Stimulated activated CD8-positive, alpha-beta memory T cell treated with anti-CD3 and anti-CD28 coated beads, Interleukin-4, amount 100 ng/mL, for 24 hours (primary cell): ENCODE results near the gene CFAP251.

ENCODE experiments used
- DNase-seq: peaks from one replicate; pipeline ENCODE4 v3.0.0-alpha.2; 2020; ENCODE audit warnings: low read depth

Gene CFAP251

DNA sequence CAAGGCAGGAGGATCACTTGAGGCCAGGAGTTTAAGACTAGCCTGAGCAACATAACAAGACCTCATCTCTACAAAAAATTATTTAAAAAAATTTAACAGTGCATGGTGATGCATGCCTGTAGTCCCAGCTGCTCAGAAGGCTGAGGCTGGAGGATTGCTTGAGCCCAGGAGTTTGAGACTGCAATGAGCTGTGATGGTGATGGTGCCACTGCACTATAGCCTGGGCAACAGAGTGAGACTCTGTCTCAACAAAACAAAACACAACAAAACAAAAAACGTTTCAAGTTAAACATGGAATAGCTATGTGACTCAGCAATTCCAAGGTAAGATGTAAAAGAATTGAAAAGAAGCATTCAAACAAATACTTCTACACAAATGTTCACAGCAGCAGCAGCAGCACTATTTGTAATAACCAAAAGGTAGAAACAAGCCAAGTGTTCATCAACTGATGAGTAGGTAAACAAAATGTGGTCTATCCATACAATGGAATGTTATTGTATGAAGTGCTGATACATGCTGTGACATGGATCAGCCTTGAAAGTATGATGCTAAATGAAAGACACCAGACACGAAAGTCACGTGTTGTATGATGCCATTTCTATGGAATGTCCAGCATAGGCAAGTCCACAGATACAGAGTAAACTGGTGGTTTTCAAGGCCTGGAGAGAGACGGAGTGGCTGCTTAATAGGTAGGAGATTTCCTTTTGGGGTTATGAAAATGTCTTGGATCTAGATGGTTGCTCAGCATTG is 31.4 kb downstream of the CFAP251 start:
- no peak for DNase-seq

DNA sequence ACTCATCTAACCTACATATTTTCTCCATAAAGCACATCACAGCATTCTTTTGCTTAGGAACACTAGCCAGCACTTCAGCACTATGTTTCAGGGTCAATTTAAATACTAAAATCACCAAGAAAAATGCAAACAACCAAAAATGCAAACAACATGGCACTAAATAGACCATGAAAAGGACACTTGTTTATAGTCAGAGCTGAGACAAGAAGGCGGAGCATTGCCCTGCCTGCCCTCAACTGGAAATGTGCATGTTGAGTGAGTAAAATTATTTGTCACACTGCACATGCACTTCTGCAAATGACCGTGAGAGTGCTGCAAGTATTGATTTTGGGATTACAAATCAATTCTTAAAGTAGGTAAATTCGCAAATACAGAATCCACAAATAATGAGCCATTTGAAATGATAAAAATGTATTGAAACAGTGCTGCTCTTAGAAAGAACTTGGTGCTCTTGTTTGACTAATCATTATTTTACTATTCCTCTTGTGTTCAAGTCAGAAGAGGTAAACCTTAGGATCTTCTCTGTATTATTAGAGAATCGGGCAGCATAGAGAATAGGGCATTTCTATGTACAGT is 34.8 kb downstream of the CFAP251 start:
- no peak for DNase-seq

DNA sequence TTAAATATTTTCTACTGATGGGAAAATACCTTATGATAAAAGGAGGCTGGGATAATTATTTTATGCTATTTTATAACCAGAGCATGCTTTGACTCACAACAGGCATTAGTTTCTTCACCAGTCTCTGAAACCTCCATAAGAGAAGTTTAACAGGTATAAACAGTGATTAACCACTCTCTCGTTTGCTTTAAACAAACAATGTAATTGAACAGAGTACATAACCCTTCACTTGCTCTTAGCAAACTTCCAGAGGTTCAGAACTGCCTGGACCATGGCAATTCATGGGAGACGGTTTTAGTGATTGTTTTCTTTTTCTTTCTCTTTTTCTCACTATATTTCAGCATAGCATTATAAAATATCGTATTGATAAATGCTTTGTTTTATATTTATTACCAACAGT is 35.3 kb downstream of the CFAP251 start:
- no peak for DNase-seq

DNA sequence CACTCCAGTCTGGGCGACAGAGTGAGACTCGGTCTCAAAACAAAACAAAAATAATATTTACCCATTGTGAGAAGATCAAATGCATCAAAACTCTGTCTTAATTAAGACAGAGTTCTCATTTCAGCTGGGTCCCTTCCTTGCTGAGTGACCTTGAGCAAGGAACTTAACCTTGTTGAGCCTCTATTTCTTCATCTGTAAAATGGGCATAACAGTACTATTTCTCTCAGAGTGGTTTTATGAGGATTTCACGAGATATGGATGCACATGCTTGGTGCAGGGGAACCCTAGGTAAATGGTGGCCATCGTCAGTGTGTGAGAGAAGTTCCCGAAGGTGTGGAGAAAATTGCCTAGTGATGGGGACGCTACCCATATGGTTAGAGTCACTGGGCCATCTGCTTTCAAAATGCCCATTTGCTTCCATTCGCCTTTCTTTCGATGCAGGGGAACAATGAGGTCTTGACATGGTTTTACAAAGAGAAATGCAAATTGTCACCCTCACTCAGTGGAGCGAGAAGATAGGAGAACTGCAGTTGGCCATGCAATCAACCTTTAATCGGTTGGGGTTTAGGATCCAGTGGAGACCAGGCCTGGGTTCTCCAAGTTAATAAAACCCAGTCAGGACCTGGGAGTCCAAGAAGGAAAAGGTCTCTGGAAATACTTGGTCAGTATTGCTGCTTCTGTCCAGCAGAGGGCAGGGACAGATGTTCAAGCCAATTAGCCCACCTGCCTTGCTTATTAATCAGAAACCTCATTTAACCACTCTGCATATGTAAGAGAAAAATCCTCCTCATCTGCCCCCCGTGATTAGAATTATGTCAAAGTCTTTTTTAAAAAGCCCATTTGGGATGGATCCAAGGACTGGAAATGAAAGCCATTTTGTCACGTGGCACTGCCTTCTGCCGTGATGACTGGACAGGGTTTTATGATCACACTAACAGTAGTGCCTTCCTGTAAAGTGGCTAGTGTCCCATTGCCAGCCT is 37.2 kb downstream of the CFAP251 start:
- no peak for DNase-seq

DNA sequence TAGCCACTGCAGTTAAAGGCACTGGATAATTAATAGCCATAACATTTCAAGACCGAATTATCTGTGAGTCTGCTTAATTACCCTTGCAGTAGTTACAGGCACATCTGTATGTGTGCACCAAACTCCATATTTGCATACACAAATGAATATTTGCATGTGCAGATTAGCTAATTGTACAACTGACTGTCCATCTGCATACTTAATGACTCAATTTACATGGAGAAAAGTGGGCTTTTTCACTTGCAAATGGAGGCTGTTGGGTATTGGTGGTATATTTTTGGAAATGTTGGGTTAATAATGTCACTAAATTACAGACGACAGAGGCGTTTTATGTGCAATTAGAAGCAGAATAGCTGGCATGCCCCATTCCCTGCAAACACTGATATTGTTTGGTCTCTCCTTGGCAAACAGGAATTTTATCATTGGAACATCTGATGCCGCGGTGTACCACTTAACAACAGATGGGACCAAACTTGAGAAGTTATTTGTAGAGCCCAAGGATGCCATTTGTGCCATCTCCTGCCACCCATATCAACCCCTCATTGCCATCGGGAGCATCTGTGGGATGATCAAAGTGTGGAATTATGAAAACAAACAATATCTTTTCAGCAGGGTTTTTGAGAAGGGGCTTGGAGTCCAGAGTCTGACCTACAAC is 39.6 kb downstream of the CFAP251 start:
- DNase-seq: no peak

DNA sequence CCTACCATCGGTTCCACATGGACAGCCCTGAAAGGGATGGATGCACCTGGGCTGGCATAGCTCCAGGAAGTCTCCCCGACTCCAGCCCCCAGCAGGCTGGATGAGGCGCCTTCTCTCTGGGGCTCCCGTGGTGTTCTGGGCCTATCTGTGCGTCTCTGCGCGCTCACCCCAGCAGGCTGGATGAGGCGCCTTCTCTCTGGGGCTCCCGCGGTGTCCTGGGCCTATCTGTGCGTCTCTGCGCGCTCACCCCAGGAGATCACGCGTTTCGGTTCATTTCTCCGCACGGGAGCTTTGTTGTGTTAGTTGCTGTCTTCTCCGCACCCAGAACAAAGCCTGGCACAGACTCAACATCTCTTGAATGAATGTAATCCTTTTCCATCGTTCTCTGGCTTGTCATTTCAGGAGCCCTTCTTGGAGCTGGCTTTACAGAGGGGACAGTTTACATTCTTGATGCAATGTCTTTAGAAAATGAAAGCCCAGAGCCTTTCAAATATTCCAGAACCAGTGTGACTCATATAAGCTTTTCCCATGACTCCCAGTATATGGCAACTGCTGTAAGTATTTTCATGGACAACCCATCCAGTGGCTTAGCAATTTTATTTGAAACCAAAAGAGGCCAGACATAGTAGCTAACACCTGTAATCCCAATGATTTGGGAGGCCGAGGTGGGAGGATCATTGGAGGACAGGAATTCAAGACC is 40.3 kb downstream of the CFAP251 start:
- no peak for DNase-seq

DNA sequence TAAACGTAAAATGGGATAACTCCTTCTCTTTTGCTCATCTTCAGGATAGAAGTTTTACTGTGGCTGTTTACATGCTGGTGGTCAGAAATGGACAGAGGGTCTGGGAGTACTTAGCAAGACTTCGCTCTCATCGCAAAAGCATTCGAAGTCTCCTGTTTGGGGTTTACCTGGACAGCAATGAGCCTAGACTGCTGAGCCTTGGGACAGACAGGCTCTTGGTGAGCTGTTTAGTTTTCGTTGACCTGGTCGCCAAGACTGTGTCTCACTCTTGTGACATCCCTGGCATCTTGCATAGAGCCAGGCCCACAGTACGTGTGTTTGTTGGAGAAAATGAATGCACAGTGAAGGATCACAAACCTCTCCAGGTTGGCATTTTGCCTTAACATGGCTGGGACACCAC is 42.1 kb downstream of the CFAP251 start:
- DNase-seq: no peak

DNA sequence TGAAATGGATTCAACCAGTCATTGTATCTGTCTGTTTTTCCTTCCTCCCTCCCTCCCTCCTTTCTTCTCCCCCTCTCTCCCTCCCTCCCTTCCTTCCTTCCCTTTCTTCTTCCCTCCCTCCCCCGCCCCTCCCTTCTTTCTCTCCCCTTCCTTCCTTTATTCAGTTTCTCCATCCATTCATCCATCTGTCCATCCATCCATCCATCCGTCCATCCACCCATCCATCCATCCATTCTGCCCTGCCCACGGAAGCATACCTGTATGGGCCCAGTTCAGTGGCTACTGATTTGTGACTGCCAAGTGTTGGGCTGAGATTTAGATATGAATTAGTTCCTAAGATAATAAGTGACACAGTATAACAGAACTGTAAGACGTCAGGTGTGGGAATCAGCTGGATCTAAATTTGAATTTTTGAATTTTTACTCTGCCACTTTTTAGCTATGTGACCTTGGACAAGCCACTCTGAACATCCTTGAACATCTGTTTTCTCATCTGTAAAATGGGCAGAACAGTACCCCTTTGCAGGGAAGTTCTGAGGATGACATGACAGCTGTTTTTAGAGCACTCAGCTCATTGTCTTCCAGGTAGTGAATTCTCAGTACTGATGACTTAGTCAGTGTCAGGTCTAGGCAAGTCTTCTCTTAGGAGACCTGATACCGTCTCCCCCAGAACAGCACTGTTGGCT is 42.9 kb downstream of the CFAP251 start:
- DNase-seq: no peak

DNA sequence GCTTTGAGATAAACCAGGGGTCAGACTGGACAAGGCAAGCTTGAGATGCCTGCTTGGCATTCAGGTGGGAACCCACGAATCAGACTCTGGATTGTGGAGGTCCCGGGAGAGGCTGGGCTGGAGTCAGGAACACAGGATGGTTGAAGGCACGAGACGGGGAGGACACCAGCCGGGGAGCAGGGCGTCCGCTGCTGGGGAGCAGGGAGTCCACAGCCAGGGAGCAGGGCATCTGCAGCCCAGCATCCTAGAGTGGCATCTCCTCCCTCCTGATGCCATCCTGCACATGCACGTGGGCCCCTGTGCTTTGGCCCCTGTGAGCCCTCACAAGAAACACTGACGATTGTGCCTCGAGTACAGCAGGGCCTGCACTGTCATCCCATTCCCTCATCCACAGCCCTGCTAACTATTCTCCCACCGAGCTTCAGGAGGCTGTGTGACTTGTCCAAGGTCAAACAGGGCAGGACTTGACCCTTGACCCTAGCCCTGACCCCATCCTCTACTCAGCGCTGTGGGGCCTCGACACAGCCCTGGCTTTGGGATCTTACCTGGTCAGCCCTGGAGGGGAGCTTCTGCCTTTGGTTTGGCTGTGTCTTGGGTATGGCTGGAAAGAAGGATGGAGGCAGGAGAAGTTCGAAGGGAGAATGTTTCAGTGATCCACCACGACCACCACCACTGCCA is 45.1 kb downstream of the CFAP251 start:
- no peak for DNase-seq

DNA sequence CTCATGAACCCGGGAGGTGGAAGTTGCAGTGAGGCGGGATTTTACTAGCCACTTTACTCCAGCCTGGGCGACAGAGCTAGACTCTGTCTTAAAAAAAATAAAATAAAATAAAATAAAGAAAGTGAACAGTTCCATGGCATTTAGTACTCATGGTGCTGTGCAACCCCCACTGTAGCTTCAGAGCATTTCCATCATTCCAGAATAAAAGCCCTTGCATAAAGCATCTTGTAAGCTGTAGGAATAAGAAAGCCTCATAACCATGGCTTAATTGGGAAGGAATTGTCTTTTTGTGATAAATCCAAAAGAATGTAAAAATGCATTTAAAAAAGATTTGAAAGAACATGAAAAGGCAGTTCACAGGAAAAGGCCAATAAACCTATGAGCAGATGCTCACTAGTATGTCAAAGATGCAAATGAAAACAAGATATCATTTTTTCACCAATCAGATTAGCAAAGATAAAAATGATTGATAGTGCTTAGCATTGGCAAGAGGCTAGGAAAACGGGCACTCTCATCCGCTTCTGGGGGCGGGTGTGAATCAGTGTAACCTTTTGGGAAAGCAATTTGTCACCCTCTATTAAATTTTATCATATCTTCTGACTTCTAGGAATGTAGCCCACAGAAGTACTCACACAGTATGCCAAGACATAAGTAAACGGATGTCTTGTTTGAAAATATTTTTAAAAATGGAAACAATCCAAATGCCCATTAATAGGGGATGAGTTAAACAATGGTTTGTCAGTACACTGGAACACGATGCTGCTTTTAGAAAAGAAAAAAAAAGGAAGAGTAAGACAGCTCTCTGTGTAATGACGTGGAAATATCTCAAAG is 46.6 kb downstream of the CFAP251 start:
- no peak for DNase-seq

DNA sequence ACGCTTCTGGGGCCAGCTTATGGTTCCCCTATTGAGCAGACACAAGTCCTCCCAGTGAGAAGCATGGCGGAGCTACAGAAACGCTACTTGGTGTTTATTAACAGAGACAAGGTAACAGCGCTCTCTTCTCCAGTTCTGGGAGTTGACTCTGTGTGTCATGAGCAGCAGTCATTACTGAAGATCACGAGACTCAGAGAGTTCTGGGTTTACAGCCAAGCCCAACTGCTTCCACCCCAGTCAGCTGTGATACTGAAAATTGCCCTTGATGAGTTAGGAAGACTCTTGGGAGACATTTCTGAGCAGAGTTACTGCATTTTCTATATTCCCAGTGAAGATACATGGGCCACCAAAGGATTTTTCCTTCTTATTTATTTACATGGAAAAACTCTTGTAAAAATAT is 48.6 kb downstream of the CFAP251 start:
- DNase-seq: no peak

DNA sequence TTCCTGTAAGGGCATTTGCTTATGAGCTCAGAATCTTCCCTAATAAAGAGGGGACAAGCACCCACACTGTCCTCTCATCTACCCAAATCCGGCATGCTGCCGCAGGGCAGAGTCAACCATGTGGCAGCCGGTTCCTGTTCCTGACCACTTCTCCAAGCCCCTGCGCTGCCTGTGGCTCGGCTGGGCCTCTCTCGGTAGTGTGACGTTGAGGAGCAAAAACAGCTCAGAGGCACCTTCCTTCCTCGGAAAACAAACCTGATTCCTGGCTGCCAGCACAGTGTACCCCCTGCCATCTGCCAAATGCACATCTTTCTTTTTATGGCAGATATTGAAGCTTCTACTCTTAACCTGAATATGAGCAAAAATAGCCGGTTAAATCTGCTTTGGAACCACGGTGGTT is 50.5 kb downstream of the CFAP251 start:
- DNase-seq: no peak

DNA sequence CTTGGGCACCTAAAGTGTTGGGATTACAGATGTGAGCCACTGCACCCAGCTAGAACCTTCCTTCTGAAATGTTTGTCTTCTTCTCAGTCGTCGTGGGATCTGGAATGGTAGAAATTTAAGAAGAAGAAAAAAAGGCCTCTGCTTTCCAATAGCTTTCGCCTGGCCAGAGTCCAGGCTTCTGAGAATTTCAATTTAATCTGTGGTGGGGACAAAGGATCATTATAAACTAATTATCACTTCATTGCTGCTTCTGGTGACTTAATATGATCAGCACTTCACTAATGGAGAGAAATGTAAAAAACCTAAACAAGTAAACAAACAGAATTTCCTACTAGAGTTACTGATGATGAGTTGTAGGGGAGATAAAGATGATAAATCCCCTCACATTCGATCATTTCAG is 51.3 kb downstream of the CFAP251 start:
- no peak for DNase-seq

DNA sequence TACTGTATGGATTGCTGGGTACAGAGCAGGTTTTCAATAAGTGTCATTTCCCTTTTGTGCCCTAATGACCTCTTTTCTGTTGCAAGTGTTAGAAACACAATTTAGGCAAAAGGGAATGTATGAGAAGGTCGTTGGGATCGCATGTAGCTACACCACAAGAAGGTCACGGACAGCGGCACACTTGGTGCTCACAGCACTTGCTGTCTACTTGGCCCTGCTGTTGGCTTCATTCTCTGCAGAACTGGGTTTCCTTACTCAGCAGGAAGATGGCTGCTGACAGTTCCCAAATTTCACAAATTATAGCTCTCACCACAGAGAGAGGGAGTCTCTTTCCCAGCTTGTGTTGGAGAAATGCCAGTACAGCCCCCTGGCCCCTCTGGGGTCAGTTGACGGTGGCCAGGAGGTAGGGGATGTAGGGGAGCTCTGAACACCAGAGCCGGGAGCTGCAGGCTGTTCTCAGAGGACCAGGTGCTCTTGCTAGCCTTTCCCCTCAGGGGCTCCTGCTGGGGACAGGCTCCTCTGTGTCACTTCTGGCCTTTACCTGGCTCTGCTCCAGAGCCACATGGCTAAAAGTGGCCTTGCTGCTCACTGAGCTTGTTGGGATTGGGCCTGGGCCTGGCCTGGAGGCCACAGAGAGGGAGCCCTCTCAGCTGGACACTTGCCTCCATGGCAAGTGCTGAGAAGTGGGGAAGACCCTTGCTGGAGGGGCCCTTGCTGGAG is 52.3 kb downstream of the CFAP251 start:
- DNase-seq: no peak

DNA sequence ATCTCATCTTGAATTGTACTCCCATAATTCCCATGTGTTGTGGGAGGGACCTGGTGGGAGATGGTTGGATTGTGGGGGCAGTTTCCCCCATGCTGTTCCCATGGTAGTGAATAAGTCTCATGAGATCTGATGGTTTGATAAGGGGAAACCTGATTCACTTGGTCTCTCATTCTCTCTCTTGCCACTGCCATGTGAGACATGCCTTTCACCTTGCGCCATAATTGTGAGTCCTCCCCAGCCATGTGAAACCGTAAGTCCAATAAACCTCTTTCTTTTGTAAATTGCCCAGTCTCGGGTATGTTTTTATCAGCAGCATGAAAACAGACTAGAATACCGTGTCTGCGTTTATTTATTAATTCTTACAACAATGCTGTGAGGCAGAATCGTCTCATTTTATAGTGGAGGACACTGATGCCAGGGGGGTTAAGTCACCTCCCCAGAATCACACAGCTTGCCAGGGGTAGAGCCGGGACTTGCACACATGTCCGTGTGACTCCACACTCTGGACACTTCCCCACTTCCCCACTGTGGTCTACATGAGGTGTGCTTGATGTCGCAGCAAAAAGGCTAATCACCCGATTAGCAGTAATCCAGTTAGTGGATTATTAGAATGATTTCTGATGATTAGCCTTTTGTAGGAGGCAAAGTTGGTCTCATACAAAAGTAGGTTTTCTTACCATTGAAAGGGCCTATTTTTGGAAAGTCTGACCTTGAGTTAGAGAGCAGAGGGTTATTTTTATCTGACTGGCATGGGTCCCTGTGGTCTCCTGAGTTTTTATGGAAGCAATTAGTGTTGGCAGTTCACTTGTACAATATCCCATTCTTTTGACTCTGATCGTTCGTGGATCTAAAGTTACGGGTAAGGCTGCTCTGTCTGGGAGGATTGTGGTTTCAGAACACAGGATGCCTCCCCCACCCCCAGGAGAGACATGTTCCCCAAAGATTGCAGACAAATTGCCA is 55.9 kb downstream of the CFAP251 start:
- no peak for DNase-seq

DNA sequence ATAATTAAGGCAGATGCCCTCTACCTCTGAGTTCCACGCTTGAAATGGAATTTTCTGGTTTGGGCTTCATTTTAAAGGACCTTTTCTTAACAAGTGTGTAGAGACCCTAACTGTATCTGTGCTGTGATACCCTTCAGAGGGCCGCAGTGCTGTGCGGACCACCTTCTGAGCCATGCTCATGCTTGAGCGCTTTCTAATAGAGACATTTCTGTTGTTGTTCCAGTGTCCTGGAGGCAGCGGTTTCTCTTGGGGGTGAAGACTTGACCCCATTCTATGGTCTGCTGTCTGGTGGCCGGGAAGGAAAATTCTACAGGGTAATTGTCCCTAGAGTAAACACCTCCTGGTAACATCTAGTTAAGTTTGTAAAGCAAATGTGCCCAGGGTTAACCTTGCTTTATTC is 56.6 kb downstream of the CFAP251 start:
- DNase-seq: no peak

DNA sequence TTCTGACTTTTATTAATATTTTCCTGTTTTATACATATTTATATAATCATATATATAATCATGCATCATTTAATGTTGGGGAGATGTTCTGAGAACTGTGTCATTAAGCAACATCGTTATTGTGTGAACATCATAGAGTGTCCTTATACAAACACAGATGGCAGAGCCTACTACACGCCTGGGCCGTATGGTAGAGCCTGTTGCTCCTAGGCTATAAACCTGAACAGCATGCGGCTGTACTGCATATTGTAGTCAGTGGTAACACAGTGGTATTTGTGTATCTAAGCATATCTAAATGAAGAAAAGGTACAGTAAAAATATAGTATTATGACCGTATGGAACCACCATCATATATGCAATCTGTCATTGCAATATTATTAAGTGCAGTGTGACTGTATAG is 58.6 kb downstream of the CFAP251 start:
- no peak for DNase-seq
